AG04450 (cell line): ENCODE results near the gene DLG5. TPM values are rescaled to one million over a fixed set of nuclear protein-coding genes. Genes with fewer than 3 reads are reported as not detected.

Source experiments
- CTCF ChIA-PET: fragments of 300-600, 350-600 bp; formaldehyde crosslinking; extraction: SDS; loops from one replicate; lab custom pipeline; 2022; ENCODE audit warnings: antibody characterized with exemption, inconsistent platforms; lab: Charles Lee
- POLR2A ChIA-PET: fragments of 350-600 bp; formaldehyde crosslinking; extraction: SDS; loops from one replicate; lab custom pipeline; 2021; ENCODE audit warnings: antibody characterized with exemption, inconsistent platforms; lab: Yijun Ruan, JAX
- DNase-seq: peaks from one replicate; pipeline ENCODE4 v3.0.0-alpha.2; 2011; ENCODE audit warnings: low read depth, low spot score
- H3K27ac ChIP-seq: one replicate; pipeline ENCODE4 v1.5.1; 2012; ENCODE audit warnings: low read depth, low read length, control low read depth
- H3K27me3 ChIP-seq: one replicate; pipeline ENCODE4 v1.6.0; 2012; ENCODE audit warnings: low read length; ENCODE audit not compliant: control insufficient read depth, insufficient read depth
- H3K4me3 ChIP-seq: 2 replicates; pipeline ENCODE4 v1.5.1; 2011; ENCODE audit warnings: mild to moderate bottlenecking, low read depth, low read length, control low read depth
- H3K9me3 ChIP-seq: 2 replicates; pipeline ENCODE4 v1.5.1; 2012; ENCODE audit warnings: low read length; ENCODE audit not compliant: control insufficient read depth, insufficient read depth
- polyA plus RNA-seq: library from polyadenylated mRNA; depleted of rRNA; stranded (reverse); fragments of >200 nt; gene quantifications from 2 replicates; pipeline ENCODE4 v1.2.3, GENCODE V29; 2011; rRNA removed
- small RNA-seq: library from RNA; depleted of rRNA; stranded (forward); fragments of <200 nt; gene quantifications from one replicate; pipeline ENCODE3, GENCODE V24; 2012; ENCODE audit warnings: low read depth; ENCODE audit not compliant: insufficient read length
- TF ChIP-seq, protein P1 (sequence below): IDR thresholded peaks from 2 replicates; pipeline ENCODE4 v1.5.1; 2011; ENCODE audit warnings: low read depth, low read length, control low read depth, inconsistent platforms

DLG5 gene
- polyA plus RNA-seq, 1 experiment, result 16.3 TPM

DNA sequence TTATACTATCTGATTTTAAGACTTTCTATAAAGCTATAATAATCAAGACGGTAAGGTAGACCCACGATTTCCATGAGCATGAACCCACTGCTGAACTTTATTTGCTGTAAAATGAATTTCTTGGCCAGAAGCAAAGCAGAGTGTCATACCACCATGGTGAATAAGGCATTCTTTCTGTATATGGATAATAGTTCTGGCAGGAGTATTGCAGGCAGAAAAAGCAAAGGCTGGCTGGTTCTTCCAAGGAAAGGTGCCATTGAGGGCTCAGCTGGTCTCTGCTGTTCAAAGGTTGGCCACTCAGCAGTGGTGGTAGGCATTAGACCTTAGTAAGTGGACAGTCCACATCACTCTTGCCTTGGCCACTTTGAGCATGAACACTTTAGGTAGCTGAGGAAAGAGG, 184.8 kb downstream of the DLG5 start:
- no peak for DNase-seq
- POLR2A ChIA-PET, result no interaction called here
- Histone ChIP-seq H3K27ac (no peak overlapping the region), H3K27me3 (no peaks in the 10 kb centered on the region), H3K4me3 (no peak overlapping the region), H3K9me3 (no peaks in the 10 kb centered on the region; the same call in 1 of the 2 replicates)
- CTCF ChIA-PET, result interaction anchor here (0.6 to 2.8 kb wide), 3 partner anchors 30 to 1105 kb away, joined by 3 to 13 read pairs (median 3); no protein-coding TSS in a partner anchor
- TF ChIP-seq, protein P1, sequence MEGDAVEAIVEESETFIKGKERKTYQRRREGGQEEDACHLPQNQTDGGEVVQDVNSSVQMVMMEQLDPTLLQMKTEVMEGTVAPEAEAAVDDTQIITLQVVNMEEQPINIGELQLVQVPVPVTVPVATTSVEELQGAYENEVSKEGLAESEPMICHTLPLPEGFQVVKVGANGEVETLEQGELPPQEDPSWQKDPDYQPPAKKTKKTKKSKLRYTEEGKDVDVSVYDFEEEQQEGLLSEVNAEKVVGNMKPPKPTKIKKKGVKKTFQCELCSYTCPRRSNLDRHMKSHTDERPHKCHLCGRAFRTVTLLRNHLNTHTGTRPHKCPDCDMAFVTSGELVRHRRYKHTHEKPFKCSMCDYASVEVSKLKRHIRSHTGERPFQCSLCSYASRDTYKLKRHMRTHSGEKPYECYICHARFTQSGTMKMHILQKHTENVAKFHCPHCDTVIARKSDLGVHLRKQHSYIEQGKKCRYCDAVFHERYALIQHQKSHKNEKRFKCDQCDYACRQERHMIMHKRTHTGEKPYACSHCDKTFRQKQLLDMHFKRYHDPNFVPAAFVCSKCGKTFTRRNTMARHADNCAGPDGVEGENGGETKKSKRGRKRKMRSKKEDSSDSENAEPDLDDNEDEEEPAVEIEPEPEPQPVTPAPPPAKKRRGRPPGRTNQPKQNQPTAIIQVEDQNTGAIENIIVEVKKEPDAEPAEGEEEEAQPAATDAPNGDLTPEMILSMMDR, result no peak

Small RNA genes within 50 kb of the gene (small RNA-seq; reads per million reads assigned to genes)
- gene RF00017, result not detected
- gene RN7SL284P, result not detected
- gene RNU6-1266P, result not detected

Other genes starting within 250 kb of the DLG5 start
- gene POLR3A, start 102.8 kb upstream of the DLG5 start, polyA plus RNA-seq, result 15.9 and 16.3 TPM in 2 replicates
- 3,086 and 3,777 TPM in 2 replicates for gene RPS24, start 107.1 kb upstream of the DLG5 start, polyA plus RNA-seq